ENCODE results near the gene PRKCE. TPM values are rescaled to one million over a fixed set of nuclear protein-coding genes. Genes with fewer than 3 reads are reported as not detected.

Gene PRKCE
- total RNA-seq, 1 donor from 2014 or later = 28.4 TPM

DNA sequence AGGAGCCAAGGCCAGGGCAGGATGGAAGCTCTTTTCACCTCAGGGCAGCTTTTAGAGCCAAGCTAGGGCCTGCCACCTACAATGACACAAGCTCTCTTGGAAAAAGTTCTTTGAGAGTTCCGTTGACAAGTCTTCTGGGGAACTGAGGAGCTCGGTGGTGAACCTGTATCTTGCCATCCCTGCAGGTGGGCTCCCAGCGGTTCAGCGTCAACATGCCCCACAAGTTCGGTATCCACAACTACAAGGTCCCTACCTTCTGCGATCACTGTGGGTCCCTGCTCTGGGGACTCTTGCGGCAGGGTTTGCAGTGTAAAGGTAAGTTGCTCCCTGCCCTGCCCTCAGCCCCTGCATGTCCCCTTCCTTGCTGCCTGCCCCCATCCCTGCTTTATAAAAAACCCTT is 332.9 kb downstream of the PRKCE start:
- no peak for DNase-seq (ENCODE audit: low read depth in 2 of 2)

GRCh38 chr2:45984896-45985473 is 333.5 kb downstream of the PRKCE start:
- peak in 1 of 2 donors; percentile 21 for DNase-seq (ENCODE audit: low read depth in 2 of 2)

DNA sequence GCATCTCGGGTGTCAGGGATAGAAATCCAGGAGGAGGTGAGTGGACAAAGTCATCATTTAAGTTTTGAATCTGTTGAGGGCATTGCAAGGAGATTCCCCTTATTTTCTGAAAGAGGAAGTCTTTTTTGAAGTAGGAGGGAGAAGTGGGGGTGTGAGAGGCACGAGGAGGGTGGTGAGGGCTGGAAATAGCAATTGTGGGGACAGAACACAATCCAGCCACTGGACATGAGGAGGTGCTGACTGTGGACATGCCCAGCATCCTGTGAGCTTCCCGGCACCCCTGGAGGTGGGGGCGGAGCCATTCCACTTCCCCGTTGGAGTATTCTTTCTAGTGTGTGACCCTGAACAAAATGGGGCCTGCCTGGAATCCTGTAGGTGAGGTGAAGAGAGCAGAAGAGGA is 335.0 kb downstream of the PRKCE start:
- DNase-seq (ENCODE audit: low read depth in 2 of 2) = no peak

DNA sequence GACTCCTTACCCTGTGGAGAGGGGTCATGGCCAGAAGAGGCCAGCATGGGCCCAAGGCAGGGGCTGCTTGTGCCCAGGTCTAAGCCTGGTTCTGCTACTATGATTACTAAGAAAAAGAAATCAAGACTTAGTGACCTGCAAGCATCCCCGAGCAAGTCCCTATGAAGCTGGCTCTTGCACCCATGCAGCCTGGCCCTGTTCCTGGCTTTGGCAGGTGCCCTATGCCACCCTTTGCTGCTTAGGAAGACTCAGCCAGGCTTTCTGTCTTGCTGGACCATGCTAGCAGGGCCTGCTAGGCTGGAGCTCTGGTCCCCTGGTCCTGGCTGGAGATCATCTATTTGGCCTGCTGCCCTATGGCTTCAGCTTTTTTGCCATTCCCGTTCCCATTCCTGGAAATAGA is 336.4 kb downstream of the PRKCE start:
- DNase-seq (ENCODE audit: low read depth in 2 of 2) = no peak

- no peak for DNase-seq (ENCODE audit: low read depth in 2 of 2)
Observed at GRCh38 chr2:45988879-45989278, 337.4 kb downstream of the PRKCE start.

DNA sequence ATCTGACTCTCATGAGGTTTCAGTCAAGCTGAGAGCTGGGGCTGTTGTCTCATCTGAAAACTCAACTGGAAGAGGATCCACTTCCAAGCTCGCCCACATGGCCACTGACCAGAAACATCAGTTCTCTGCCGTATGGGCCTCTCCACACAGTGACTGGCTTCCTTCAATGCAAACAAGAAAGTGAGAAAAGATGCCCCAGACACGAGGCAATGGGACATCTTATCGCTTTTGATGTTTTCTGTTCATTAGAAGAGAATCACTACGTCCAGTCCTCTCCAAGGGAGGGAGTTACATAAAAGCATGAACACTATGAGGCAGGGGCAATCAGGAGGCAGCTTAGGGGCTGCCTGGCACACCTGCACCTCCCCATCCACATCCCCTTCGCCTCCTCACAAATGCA is 338.7 kb downstream of the PRKCE start:
- DNase-seq (ENCODE audit: low read depth in 2 of 2) = no peak

DNA sequence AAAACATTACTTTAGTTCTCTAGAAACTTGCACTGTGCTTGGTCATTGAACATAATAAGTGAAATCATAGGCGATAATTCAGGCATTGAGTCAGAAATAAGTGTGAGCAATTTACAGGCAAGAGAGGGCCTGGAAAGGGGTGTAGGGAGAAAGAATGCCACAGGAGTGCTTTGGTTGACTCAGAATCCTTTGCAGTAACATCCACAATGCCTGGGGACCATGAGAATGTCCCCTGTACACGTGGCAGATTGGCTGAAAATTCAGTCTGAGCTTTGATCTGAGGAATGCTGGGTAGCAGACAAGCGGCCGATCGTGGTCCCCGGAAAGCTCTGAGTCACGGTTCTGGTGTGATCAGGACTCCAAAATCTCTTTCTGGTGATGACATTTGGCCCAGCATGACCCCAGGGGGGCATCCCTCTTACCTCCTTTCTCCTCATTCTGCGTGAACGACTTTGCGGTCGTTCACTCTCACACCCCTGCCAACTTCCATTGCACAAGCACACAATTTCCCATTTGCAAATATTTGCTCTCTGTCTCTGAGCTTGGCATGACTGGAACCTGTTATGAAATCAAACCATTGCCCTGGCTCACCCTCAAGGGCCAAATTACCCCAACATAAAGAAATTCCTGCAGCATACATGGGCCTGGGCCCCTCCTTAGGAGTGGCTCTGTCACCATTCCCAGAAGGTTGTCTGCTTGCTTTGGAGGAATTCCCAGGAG is 340.7 kb downstream of the PRKCE start:
- no peak for DNase-seq (ENCODE audit: low read depth in 2 of 2)

- no peak for DNase-seq (ENCODE audit: low read depth in 2 of 2)
Observed at GRCh38 chr2:45992741-45993475, 341.4 kb downstream of the PRKCE start.

GRCh38 chr2:45993476-45993991 is 342.1 kb downstream of the PRKCE start:
- DNase-seq (ENCODE audit: low read depth in 2 of 2) = peak; percentile 61 to 83

DNA sequence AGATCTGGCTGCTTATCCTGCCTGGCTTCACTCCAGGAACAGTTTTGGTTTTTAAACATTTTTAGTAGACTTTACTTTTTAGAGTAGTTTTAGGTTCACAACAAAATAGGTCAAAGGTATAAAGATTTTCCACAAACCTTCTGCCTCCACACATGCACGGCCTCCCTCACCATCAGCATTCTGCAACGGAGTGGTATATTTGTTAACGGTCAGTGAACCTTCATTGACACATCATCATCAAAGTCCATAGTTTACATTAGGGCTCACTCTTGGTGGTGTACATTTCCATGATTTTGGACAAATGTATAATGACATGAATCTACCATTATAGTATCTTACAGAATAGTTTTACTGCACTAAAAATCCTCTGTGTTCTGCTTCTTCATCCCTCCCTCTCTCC is 342.6 kb downstream of the PRKCE start:
- no peak for DNase-seq (ENCODE audit: low read depth in 2 of 2)

DNA sequence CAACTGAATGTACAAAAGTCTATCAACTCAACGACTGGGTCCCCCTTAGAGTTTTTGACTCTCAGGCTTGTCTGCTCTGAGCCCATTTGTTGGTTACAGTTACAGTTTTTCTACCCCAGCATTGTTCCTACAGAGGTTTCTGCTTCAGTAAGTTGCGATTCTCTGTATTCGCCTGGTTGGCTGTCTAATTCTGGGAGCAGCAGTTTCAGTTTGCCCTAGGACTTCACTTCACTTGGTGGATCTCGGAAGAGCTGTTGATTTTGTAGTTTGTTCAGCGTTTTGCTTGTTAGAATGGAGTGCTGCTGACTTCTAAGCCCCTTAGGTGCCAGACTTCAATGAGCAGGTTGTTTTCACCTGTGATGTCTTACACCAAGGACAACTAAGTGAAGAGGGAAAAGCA is 349.2 kb downstream of the PRKCE start:
- no peak for DNase-seq (ENCODE audit: low read depth in 2 of 2)

DNA sequence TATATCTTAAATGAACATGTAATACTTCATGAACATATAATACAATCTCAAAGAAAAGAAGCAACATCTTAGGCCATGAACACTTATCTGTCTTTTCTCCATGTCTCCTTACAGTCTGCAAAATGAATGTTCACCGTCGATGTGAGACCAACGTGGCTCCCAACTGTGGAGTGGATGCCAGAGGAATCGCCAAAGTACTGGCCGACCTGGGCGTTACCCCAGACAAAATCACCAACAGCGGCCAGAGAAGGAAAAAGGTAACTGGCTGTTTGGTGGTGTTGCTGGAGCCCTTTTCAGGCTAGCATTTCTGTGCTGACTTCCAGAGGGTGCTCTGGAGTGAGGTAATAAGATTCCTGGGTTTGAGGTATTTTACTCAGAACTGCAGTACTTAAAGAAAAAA is 349.8 kb downstream of the PRKCE start:
- DNase-seq (ENCODE audit: low read depth in 2 of 2) = no peak

DNA sequence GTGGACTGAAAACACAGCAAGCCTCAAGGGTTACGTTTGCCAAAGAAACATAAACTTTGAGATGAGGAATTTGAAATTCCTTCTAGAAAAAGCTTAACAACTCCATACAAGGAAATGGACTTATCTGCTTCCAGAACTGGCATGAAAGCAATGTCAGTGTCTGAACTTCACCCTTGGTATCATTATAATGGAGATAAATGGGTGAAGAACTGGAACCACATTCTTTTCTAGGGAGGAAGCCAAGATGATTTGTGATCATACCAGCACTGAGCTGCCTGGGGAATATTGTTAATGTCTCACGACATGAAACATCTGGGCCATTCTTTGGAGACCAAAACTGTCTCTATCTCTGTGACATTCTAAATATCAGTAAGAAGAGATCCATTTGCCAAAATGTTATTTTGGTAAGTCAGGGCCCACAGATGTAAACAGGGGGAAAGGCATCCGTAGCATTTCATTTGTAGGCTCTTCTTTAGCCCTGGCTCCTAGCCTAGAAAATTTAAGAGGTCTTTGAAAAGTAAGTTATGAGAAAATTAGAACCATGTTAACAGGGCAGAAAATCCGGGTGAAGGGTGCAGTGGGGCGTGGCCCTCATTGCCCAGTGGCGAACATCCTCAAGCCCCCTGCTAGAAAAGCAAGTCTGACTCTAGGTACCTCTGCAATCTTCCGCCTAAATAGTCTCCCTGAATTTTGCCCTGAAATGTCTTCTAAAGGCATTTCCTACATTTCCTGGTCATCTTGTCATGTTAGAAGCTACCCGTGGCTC is 350.4 kb downstream of the PRKCE start:
- DNase-seq (ENCODE audit: low read depth in 2 of 2) = no peak

DNA sequence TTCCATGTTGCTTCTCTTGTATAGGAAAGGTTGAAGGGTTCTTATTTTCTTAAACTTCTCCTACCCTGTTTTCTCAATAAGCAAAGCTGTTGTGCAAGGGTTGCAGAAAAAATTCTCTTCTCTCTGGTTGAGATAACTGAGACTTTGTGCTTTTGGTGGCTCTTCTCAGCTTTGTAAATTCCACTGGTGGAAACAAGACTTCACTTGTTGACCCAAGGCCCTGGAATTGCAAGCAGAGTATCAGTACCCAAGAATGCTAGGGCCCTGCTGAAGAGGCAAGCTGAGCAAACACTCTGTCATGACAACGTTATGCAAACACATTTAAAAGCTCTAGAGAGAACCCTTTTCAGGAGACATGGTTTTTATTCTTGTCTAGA is 351.0 kb downstream of the PRKCE start:
- no peak for DNase-seq (ENCODE audit: low read depth in 2 of 2)

- no peak for DNase-seq (ENCODE audit: low read depth in 2 of 2)
Observed at GRCh38 chr2:46002947-46003346, 351.5 kb downstream of the PRKCE start.

DNA sequence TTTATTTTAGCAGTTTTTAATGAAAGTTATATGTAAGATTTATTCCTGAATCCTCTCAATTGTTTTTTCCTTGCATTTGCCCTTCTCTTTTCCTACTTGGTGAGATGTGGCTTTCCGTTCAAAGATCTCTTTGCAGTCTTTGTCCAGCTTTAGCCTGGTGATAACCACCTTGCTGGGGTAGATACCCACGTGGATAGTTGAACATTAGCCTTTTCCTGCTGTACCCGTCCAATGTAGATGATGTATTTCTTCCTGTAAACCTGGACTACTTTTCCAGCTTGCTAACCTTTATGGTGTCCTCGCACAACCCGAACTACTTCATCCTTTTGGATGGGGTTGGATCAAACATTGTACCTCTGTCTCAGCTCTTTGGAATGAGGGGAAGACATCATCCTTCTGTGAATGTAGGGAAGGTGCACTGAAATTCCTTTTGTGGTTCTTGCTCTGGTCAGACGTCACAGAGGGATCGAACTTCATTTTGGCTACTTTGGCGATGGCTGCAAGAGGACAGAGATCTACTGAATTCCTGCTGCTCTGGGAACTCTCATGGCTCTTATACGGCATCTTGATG is 352.5 kb downstream of the PRKCE start:
- no peak for DNase-seq (ENCODE audit: low read depth in 2 of 2)

- DNase-seq (ENCODE audit: low read depth in 2 of 2) = no peak
Observed at GRCh38 chr2:46006473-46007025, 355.1 kb downstream of the PRKCE start.

GRCh38 chr2:46007412-46007811 is 355.9 kb downstream of the PRKCE start:
- no peak for DNase-seq (ENCODE audit: low read depth in 2 of 2)

DNA sequence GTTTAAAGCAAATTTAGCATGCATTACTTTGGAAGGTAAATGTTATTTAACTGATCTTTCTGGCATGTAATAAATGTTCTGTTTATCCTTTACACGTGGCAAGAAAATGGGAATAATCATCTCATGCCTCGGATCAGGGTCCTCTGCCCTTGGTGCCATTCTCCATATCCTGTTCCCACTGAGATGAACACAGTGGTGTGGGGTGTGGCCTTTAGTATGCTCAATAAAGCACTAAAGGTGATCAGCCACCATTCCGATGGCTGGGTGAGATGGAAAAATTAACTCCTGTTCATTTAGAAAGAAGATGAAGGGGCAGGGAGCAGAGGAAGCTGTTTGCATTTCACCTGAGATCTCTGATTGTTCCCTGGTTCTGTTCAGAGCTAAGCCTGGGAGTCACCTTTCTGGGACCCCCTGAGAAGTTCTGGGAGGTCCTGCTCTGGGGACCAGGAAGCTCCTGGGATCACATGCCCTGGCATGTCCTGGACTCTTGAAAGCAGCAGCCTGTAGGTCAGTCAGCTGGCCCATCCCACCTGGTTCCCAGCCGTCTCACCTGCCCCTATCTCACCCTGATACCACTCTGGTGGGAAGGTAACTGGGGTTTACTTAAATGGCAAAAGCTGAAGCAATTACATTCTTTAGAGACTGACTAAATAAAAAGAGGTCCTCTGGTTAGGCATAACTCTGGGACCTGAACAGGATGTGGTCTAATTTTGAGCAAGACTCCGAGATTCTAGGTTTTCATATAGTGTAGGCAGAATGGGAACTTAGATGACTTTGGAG is 356.8 kb downstream of the PRKCE start:
- no peak for DNase-seq (ENCODE audit: low read depth in 2 of 2)

GRCh38 chr2:46009315-46009714 is 357.8 kb downstream of the PRKCE start:
- DNase-seq (ENCODE audit: low read depth in 2 of 2) = no peak

Measured in dermis microvascular lymphatic vessel endothelial cell (primary cell).